Astrocyte of the spinal cord (primary cell): ENCODE measurements around the gene ARHGAP45.
A peak's percentile ranks its signal among the peaks of the same experiment; 100 is the strongest.

ENCODE experiments used
- DNase-seq: peaks from one replicate; pipeline ENCODE4 v3.0.0; 2011; ENCODE audit warnings: low read depth, low spot score
- H3K4me3 ChIP-seq: 2 replicates; pipeline ENCODE4 v1.5.1; 2011; ENCODE audit warnings: low read depth, mild to moderate bottlenecking, low read length, moderate library complexity
- in situ Hi-C: cut with HindIII; loops from 2 replicates; pipeline ENCODE4 v1.10.0; 2017; ENCODE audit warnings: low sequenced_read_pairs
- TF ChIP-seq, protein P1 (sequence below): IDR thresholded peaks from 2 replicates; pipeline ENCODE4 v1.5.1; 2012; ENCODE audit warnings: low read depth, mild to moderate bottlenecking, low read length, inconsistent platforms

Gene ARHGAP45

GRCh38 chr19:1032264-1032867, 34.6 kb upstream of the ARHGAP45 start:
- H3K4me3 ChIP-seq, result no peak overlapping the region
- TF ChIP-seq, protein P1, sequence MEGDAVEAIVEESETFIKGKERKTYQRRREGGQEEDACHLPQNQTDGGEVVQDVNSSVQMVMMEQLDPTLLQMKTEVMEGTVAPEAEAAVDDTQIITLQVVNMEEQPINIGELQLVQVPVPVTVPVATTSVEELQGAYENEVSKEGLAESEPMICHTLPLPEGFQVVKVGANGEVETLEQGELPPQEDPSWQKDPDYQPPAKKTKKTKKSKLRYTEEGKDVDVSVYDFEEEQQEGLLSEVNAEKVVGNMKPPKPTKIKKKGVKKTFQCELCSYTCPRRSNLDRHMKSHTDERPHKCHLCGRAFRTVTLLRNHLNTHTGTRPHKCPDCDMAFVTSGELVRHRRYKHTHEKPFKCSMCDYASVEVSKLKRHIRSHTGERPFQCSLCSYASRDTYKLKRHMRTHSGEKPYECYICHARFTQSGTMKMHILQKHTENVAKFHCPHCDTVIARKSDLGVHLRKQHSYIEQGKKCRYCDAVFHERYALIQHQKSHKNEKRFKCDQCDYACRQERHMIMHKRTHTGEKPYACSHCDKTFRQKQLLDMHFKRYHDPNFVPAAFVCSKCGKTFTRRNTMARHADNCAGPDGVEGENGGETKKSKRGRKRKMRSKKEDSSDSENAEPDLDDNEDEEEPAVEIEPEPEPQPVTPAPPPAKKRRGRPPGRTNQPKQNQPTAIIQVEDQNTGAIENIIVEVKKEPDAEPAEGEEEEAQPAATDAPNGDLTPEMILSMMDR, result no peak
- DNase-seq, result no peak
- in situ Hi-C loops, result no loop called here

DNA sequence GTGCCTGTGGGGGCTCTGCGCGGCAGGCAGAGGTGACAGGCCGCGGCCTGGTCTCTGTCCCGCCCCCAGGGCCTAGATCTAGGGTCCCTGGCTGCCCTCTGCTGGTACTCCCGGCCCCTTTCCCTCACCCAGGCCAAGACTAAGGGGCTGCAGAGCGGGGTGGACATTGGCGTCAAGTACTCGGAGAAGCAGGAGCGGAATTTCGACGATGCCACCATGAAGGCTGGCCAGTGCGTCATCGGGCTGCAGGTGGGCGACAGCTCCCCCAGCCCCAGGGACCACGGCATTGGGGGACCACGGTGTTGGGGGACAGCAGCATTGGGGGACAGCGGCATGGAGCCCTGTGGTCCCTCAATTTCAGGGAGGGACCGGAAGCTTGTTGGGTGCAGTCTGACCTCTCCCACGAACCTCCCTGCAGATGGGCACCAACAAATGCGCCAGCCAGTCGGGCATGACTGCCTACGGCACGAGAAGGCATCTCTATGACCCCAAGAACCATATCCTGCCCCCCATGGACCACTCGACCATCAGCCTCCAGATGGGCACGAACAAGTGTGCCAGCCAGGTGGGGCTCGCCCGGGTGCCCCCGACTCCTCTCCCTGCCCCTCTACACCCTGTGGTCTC, 30.9 kb upstream of the ARHGAP45 start:
- DNase-seq, result no peak
- in situ Hi-C loops, result no loop called here
- TF ChIP-seq, protein P1, result no peak
- H3K4me3 ChIP-seq, result no peak overlapping the region

DNA sequence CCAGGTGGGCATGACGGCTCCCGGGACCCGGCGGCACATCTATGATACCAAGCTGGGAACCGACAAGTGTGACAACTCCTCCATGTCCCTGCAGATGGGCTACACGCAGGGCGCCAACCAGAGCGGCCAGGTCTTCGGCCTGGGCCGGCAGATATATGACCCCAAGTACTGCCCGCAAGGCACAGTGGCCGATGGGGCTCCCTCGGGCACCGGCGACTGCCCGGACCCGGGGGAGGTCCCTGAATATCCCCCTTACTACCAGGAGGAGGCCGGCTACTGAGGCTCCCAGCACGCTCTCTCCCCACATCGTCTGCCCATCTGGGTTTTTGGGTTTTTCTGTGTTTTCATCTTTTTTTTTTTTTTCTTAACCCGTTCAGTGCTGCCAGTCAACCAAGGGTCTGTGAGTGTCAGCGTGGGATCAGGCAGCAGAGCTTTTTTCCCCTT, 29.3 kb upstream of the ARHGAP45 start:
- TF ChIP-seq, protein P1, result no peak
- no peak overlapping the region for H3K4me3 ChIP-seq

GRCh38 chr19:1038978-1039645, 27.9 kb upstream of the ARHGAP45 start:
- in situ Hi-C loops, result no loop called here
- H3K4me3 ChIP-seq, result peak overlapping the region; percentile 17
- TF ChIP-seq, protein P1, result no peak
- DNase-seq, result no peak

More for the DNA sequence above, 29.3 kb upstream of the ARHGAP45 start:
- no peak for DNase-seq
- in situ Hi-C loops, result no loop called here

GRCh38 chr19:1039646-1040475, 27.1 kb upstream of the ARHGAP45 start, which contains the start of gene ABCA7:
ABCA7 (plus strand) TSS chr19:1040107; CDS start chr19:1041362, 1,255 bp downstream.
- in situ Hi-C loops, result no loop called here
- peak; percentile 98 for DNase-seq
- TF ChIP-seq, protein P1, result no peak
- peak within 1 kb of the TSS; percentile 62 for H3K4me3 ChIP-seq
